Measurements from ENCODE around the gene SAMD4A.

The SAMD4A gene

GRCh38 chr14:54807881-54808280 lies 241.0 kb downstream of the SAMD4A start:
- no peak for DNase-seq

GRCh38 chr14:54808326-54809161 lies 241.6 kb downstream of the SAMD4A start:
- no peak for DNase-seq

- DNase-seq, result no peak
Observed at GRCh38 chr14:54809767-54810166, 242.8 kb downstream of the SAMD4A start.

- DNase-seq, result no peak
Observed at GRCh38 chr14:54812617-54813016, 245.7 kb downstream of the SAMD4A start.

- peak in 1 of 2 donors; percentile 38 for DNase-seq
Observed at GRCh38 chr14:54813081-54813480, 246.2 kb downstream of the SAMD4A start.

- no peak for DNase-seq
Observed at GRCh38 chr14:54814076-54814475, 247.1 kb downstream of the SAMD4A start.

GRCh38 chr14:54815016-54815415 lies 248.1 kb downstream of the SAMD4A start:
- no peak for DNase-seq

GRCh38 chr14:54815515-54815914 lies 248.6 kb downstream of the SAMD4A start:
- DNase-seq, result no peak

- no peak for DNase-seq
Observed at GRCh38 chr14:54816450-54816849, 249.5 kb downstream of the SAMD4A start.

- DNase-seq, result no peak
Observed at GRCh38 chr14:54817506-54817905, 250.6 kb downstream of the SAMD4A start.

- DNase-seq, result no peak
Observed at GRCh38 chr14:54818201-54819133, 251.5 kb downstream of the SAMD4A start.

GRCh38 chr14:54822685-54823084 lies 255.8 kb downstream of the SAMD4A start:
- DNase-seq, result no peak

GRCh38 chr14:54823757-54824549 lies 257.0 kb downstream of the SAMD4A start:
- DNase-seq, result no peak

GRCh38 chr14:54828037-54828436 lies 261.1 kb downstream of the SAMD4A start:
- no peak for DNase-seq

GRCh38 chr14:54829486-54830224 lies 262.7 kb downstream of the SAMD4A start:
- DNase-seq, result no peak

GRCh38 chr14:54830650-54831049 lies 263.7 kb downstream of the SAMD4A start:
- DNase-seq, result no peak

- DNase-seq, result no peak
Observed at GRCh38 chr14:54834081-54834480, 267.2 kb downstream of the SAMD4A start.

GRCh38 chr14:54834727-54835126 lies 267.8 kb downstream of the SAMD4A start:
- DNase-seq, result no peak

GRCh38 chr14:54836231-54836630 lies 269.3 kb downstream of the SAMD4A start:
- DNase-seq, result no peak

GRCh38 chr14:54837508-54838149 lies 270.7 kb downstream of the SAMD4A start:
- no peak for DNase-seq

GRCh38 chr14:54838931-54839512 lies 272.1 kb downstream of the SAMD4A start:
- no peak for DNase-seq

Data from inflammatory macrophage treated with lipopolysaccharide for 1 hour (primary cell).